H1 (cell line): Measurements from ENCODE around the gene FAM161A. TPM values are rescaled to one million over a fixed set of nuclear protein-coding genes. Genes with fewer than 3 reads are reported as not detected.

Experiments
- CTCF ChIA-PET: fragments of 300-600 bp; sonication (Branson Sonifier 250); formaldehyde crosslinking; loops from one replicate; lab custom pipeline; 2021; ENCODE audit not compliant: partially characterized antibody; lab: Charles Lee
- POLR2A ChIA-PET: fragments of 300-600 bp; sonication (Branson Sonifier 250); formaldehyde crosslinking; loops from one replicate; lab custom pipeline; 2021; ENCODE audit warnings: inconsistent platforms; ENCODE audit not compliant: partially characterized antibody; lab: Charles Lee
- DNase-seq, 2 experiments: peaks; one replicate each; pipeline versions ENCODE4 v3.0.0 to v3.0.0-alpha.2; 2010 to 2022; ENCODE audit warnings: low spot score in 2 of 2, low read depth in 1 of 2, mixed read lengths in 1 of 2
- FAIRE-seq: peaks from 2 replicates; lab custom pipeline; 2011; peaks lifted over from hg19 to GRCh38; lab: Jason Lieb, UNC
- H2AFZ ChIP-seq: 2 replicates; pipeline ENCODE4 v1.8.1; 2012; ENCODE audit warnings: low read length, inconsistent platforms
- H2AK5ac ChIP-seq: 2 replicates; pipeline ENCODE4 v1.6.1; 2013; ENCODE audit warnings: low read depth, low read length
- H2BK120ac ChIP-seq: replicated peaks from 2 replicates; pipeline ENCODE3; 2013; ENCODE audit warnings: low read depth, low read length, inconsistent platforms
- H2BK12ac ChIP-seq: 2 replicates; pipeline ENCODE4 v1.6.1; 2013; ENCODE audit warnings: low read depth, low read length
- H2BK15ac ChIP-seq: 2 replicates; pipeline ENCODE4 v1.6.1; 2013; ENCODE audit warnings: low read length
- H2BK20ac ChIP-seq: 2 replicates; pipeline ENCODE4 v1.6.1; 2013; ENCODE audit warnings: low read length
- H2BK5ac ChIP-seq: 2 replicates; pipeline ENCODE4 v1.6.1; 2013; ENCODE audit warnings: low read depth, low read length
- H3K14ac ChIP-seq: 2 replicates; pipeline ENCODE4 v1.6.1; 2013; ENCODE audit warnings: inconsistent platforms; ENCODE audit not compliant: insufficient read length
- H3K18ac ChIP-seq: 2 replicates; pipeline ENCODE4 v1.6.1; 2013; ENCODE audit warnings: low read length; ENCODE audit errors: extremely low read depth
- H3K23ac ChIP-seq: 2 replicates; pipeline ENCODE4 v1.6.1; 2013; ENCODE audit warnings: inconsistent platforms; ENCODE audit not compliant: insufficient read length
- H3K23me2 ChIP-seq: 2 replicates; pipeline ENCODE4 v1.6.1; 2013; ENCODE audit warnings: low read depth, low read length
- H3K27ac ChIP-seq: 2 replicates; pipeline ENCODE4 v1.6.1; 2011; ENCODE audit warnings: low read depth, low read length, inconsistent platforms
- H3K27me3 ChIP-seq, 4 experiments: replicated peaks in 1 of 4; 1 replicate in 1 of 4; 2 replicates in 3 of 4; pipeline versions ENCODE4 v1.6.1 to v1.8.1; 2011 to 2013; ENCODE audit warnings: low read length in 3 of 4, mild to moderate bottlenecking in 3 of 4, inconsistent platforms in 2 of 4, mixed read lengths in 2 of 4, moderate library complexity in 1 of 4; ENCODE audit not compliant: control insufficient read depth in 3 of 4, insufficient read depth in 3 of 4; ENCODE audit errors: extremely low read depth in 1 of 4
- H3K36me3 ChIP-seq, 4 experiments: 2 replicates each; pipeline versions ENCODE4 v1.6.1 to v1.8.1; 2011 to 2013; ENCODE audit warnings: mild to moderate bottlenecking in 4 of 4, low read length in 3 of 4, moderate library complexity in 2 of 4, control low read depth in 1 of 4, inconsistent platforms in 1 of 4; ENCODE audit not compliant: insufficient read depth in 4 of 4, control insufficient read depth in 2 of 4
- H3K4ac ChIP-seq: replicated peaks from 2 replicates; pipeline ENCODE3; 2013; ENCODE audit warnings: low read length, low read depth, mixed read lengths, inconsistent platforms; ENCODE audit not compliant: insufficient read length
- H3K4me1 ChIP-seq, 4 experiments: replicated peaks in 1 of 4; 1 replicate in 1 of 4; 2 replicates in 3 of 4; pipeline versions ENCODE4 v1.6.1 to v1.8.1; 2011 to 2013; ENCODE audit warnings: low read length in 3 of 4, inconsistent platforms in 2 of 4, mixed read lengths in 1 of 4; ENCODE audit not compliant: insufficient read depth in 4 of 4, control insufficient read depth in 3 of 4
- H3K4me2 ChIP-seq, 2 experiments: 2 replicates each; pipeline versions ENCODE4 v1.6.1 to v1.8.1; 2011 to 2013; ENCODE audit warnings: low read depth in 2 of 2, low read length in 2 of 2, control low read depth in 1 of 2, inconsistent platforms in 1 of 2, mild to moderate bottlenecking in 1 of 2; ENCODE audit not compliant: insufficient read depth in 1 of 2
- H3K4me3 ChIP-seq, 4 experiments: fragments of 200-600, 300-600 bp in 1 of 4; sonication (generic), shearing (Covaris generic), sonication (Bioruptor Twin) in 1 of 4; 2 replicates each; pipeline versions ENCODE4 v1.5.1 to v1.8.1; 2011 to 2016; ENCODE audit warnings: low read length in 4 of 4, low read depth in 3 of 4, control low read depth in 2 of 4, inconsistent platforms in 2 of 4, mild to moderate bottlenecking in 2 of 4, mixed read lengths in 1 of 4, moderate library complexity in 1 of 4; ENCODE audit not compliant: insufficient read depth in 2 of 4; ENCODE audit errors: extremely low read depth in 1 of 4
- H3K56ac ChIP-seq: replicated peaks from 2 replicates; pipeline ENCODE3; 2013; ENCODE audit warnings: low read depth, mild to moderate bottlenecking, mixed read lengths, low read length, inconsistent platforms; ENCODE audit not compliant: insufficient read length
- H3K79me1 ChIP-seq: 2 replicates; pipeline ENCODE4 v1.6.1; 2013; ENCODE audit warnings: low read depth, low read length, control low read depth
- H3K79me2 ChIP-seq, 2 experiments: 2 replicates each; pipeline versions ENCODE4 v1.6.1 to v1.8.1; 2012 to 2013; ENCODE audit warnings: low read length in 2 of 2, mild to moderate bottlenecking in 2 of 2, inconsistent platforms in 1 of 2; ENCODE audit not compliant: insufficient read depth in 2 of 2, control insufficient read depth in 1 of 2
- H3K9ac ChIP-seq, 4 experiments: replicated peaks in 1 of 4; 1 replicate in 1 of 4; 2 replicates in 3 of 4; pipeline versions ENCODE4 v1.6.1 to v1.8.1; 2011 to 2013; ENCODE audit warnings: low read depth in 3 of 4, low read length in 3 of 4, control low read depth in 2 of 4, mild to moderate bottlenecking in 2 of 4, moderate library complexity in 2 of 4, inconsistent platforms in 1 of 4; ENCODE audit errors: extremely low read depth in 1 of 4
- H3K9me3 ChIP-seq, 2 experiments: 2 replicates each; pipeline versions ENCODE4 v1.6.1 to v1.8.1; 2012 to 2013; ENCODE audit warnings: mild to moderate bottlenecking in 2 of 2, moderate library complexity in 2 of 2, control low read depth in 1 of 2, inconsistent platforms in 1 of 2, low read depth in 1 of 2, low read length in 1 of 2, mixed read lengths in 1 of 2; ENCODE audit not compliant: insufficient read depth in 2 of 2
- H4K20me1 ChIP-seq, 2 experiments: replicated peaks in 1 of 2; 2 replicates each; pipeline versions ENCODE3 to v1.8.1; 2011 to 2013; ENCODE audit warnings: inconsistent platforms in 2 of 2, low read length in 2 of 2, mild to moderate bottlenecking in 1 of 2; ENCODE audit not compliant: insufficient read depth in 2 of 2, control insufficient read depth in 1 of 2
- H4K5ac ChIP-seq: 2 replicates; pipeline ENCODE4 v1.6.1; 2013; ENCODE audit warnings: low read length, low read depth, mixed read lengths, inconsistent platforms; ENCODE audit not compliant: insufficient read length
- H4K8ac ChIP-seq: 2 replicates; pipeline ENCODE4 v1.8.0; 2013; ENCODE audit warnings: mild to moderate bottlenecking, moderate library complexity, low read length, inconsistent platforms; ENCODE audit not compliant: insufficient read depth; ENCODE audit errors: extremely low read depth
- H4K91ac ChIP-seq: replicated peaks from 2 replicates; pipeline ENCODE3; 2013; ENCODE audit warnings: low read length, mixed read lengths, inconsistent platforms; ENCODE audit not compliant: insufficient read length
- ASH2L ChIP-seq: fragments of 200-600, 300-600 bp; sonication (generic); IDR thresholded peaks from one replicate; pipeline ENCODE4 v1.7.1; 2017; ENCODE audit warnings: low read length
- BCL11A ChIP-seq, 2 experiments: IDR thresholded peaks; one replicate each; pipeline ENCODE4 v1.6.1; 2011; ENCODE audit warnings: low read depth in 2 of 2, low read length in 2 of 2, mild to moderate bottlenecking in 2 of 2
- CREB1 ChIP-seq: IDR thresholded peaks from 2 replicates; pipeline ENCODE4 v1.6.1; 2012; ENCODE audit warnings: inconsistent platforms
- FOSL1 ChIP-seq: IDR thresholded peaks from 2 replicates; pipeline ENCODE4 v1.6.1; 2011; ENCODE audit warnings: mild to moderate bottlenecking, low read depth, low read length, moderate library complexity; ENCODE audit not compliant: insufficient read depth
- GABPA ChIP-seq: IDR thresholded peaks from 2 replicates; pipeline ENCODE4 v1.6.1; 2011; ENCODE audit warnings: mild to moderate bottlenecking, low read length, moderate library complexity, borderline replicate concordance; ENCODE audit not compliant: insufficient read depth
- MAFK ChIP-seq: IDR thresholded peaks from 2 replicates; pipeline ENCODE4 v1.6.1; 2012; ENCODE audit warnings: low read depth, mild to moderate bottlenecking, improper control_type of control experiment, low read length
- POU5F1 ChIP-seq: IDR thresholded peaks from 2 replicates; pipeline ENCODE4 v1.6.1; 2011; ENCODE audit warnings: low read depth, mild to moderate bottlenecking, low read length, moderate library complexity
- RBBP5 ChIP-seq: IDR thresholded peaks from 2 replicates; pipeline ENCODE4 v1.7.1; 2012; ENCODE audit warnings: low read depth, mild to moderate bottlenecking, inconsistent platforms, low read length, moderate library complexity, borderline replicate concordance
- RNF2 ChIP-seq: fragments of 200-900, 300-1000 bp; sonication (generic); IDR thresholded peaks from 2 replicates; pipeline ENCODE4 v1.7.1; 2016; ENCODE audit warnings: borderline replicate concordance, low read depth, mild to moderate bottlenecking, antibody characterized with exemption, low read length; ENCODE audit not compliant: poor library complexity, severe bottlenecking; ENCODE audit errors: missing control alignments
- SIRT6 ChIP-seq: IDR thresholded peaks from one replicate; pipeline ENCODE4 v1.7.1; 2012; ENCODE audit warnings: low read length, inconsistent platforms
- SRF ChIP-seq: IDR thresholded peaks from 2 replicates; pipeline ENCODE4 v1.6.1; 2011; ENCODE audit warnings: mild to moderate bottlenecking, low read depth, low read length, moderate library complexity
- TAF7 ChIP-seq: optimal IDR thresholded peaks from 2 replicates; pipeline ENCODE3; 2011; ENCODE audit warnings: low read depth, mild to moderate bottlenecking, inconsistent platforms, low read length, moderate library complexity, borderline replicate concordance
- YY1 ChIP-seq: IDR thresholded peaks from 2 replicates; pipeline ENCODE4 v1.6.1; 2011; ENCODE audit warnings: low read depth, mild to moderate bottlenecking, low read length
- WGBS, 2 experiments: shearing (Covaris generic) in 1 of 2; methylation state at CpG; one replicate each; pipeline versions ENCODE4 v1.1.6 to v1.1.7; 2013 to 2015; ENCODE audit warnings: low lambda C conversion rate in 2 of 2, mixed read lengths in 2 of 2, inconsistent platforms in 1 of 2, low coverage in 1 of 2, missing lambda C conversion rate in 1 of 2; ENCODE audit not compliant: insufficient replicate concordance in 2 of 2, insufficient coverage in 1 of 2, insufficient read length in 1 of 2; ENCODE audit errors: extremely low coverage in 1 of 2, missing lambda C conversion rate in 1 of 2; 5-methylcytosine and 5-hydroxymethylcytosine counted together
- polyA plus RNA-seq, 7 experiments: library from polyadenylated mRNA; depleted of rRNA in 3 of 7; stranded (reverse) in 5 of 7; unstranded in 2 of 7; fragments of >200 nt in 5 of 7; fragments of 200-250 nt in 2 of 7; gene quantifications; 1 replicate in 5 of 7; 2 replicates in 1 of 7; 4 replicates in 1 of 7; pipeline versions ENCODE4 v1.2.1 to v1.2.3, GENCODE V29; 2011 to 2013; ENCODE audit warnings: missing spikeins in 2 of 7, mixed read lengths in 2 of 7
- total RNA-seq: library from RNA; stranded (reverse); fragmentation: NEBNext Ultra II Directional; extraction: Animal tissue kit (Norgen Biotek cat#: 25700); gene quantifications from 2 replicates; pipeline ENCODE4 v1.2.1, GENCODE V29; 2021
- TF ChIP-seq, protein P1 (sequence below): IDR thresholded peaks from 2 replicates; pipeline ENCODE4 v1.6.1; 2011; ENCODE audit warnings: low read length, improper control_type of control experiment

Gene FAM161A
- total and polyA plus RNA-seq, 2 of the 8 experiments (the other 6 are each of a cell fraction or from before 2014, with no cell fraction given), result 1.6 to 9.7 TPM

DNA sequence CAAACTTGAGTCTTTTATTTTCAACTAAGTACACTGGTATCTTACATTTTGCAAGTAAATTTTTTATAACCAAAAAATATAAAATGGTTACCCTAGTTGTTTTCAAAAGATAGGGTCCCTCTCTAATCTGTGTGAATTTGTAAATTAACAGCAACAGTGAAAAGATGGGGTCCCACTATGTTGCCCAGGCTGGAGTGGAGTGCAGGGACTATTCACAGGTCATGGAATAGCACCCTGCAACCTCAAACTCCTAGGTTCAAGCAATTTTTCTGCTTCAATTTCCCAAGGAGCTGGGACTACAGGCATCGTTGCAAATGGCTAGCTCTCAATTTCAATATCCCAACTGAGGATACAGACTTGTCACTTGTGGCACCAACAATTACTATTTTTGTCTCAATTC lies 22.5 kb upstream of the FAM161A start:
- Histone ChIP-seq H3K4ac (no peak overlapping the region), H2BK20ac (no peak overlapping the region), H3K23ac (no peak overlapping the region), H2BK5ac (no peak overlapping the region), H3K36me3 (peaks cover 35 to 99% (median 76%) of the 10 kb centered on the region in 4 experiments), H2BK15ac (no peak overlapping the region), H3K27me3 (no peaks in the 10 kb centered on the region), H3K23me2 (no peaks in the 10 kb centered on the region), H2BK12ac (no peak overlapping the region), H3K79me2 (0 out of 4 replicates have a peak, but pooled peaks cover 0 to 3% of the 10 kb centered on the region in 2 experiments), H3K4me3 (no peak overlapping the region), H3K14ac (no peak overlapping the region), H2AK5ac (no peak overlapping the region), H3K27ac (no peak overlapping the region), H3K18ac (no peak overlapping the region), H3K9ac (no peak overlapping the region), H4K5ac (no peak overlapping the region), H3K4me2 (no peak overlapping the region), H4K91ac (no peak overlapping the region), H3K56ac (no peak overlapping the region), H4K8ac (no peak overlapping the region), H2BK120ac (no peak overlapping the region), H3K79me1 (no peaks in the 10 kb centered on the region), H4K20me1 (peaks cover 0 to 6% of the 10 kb centered on the region in 2 experiments), H3K9me3 (no peaks in the 10 kb centered on the region), H2AFZ (no peak overlapping the region), H3K4me1 (no peaks in the 10 kb centered on the region)
- 94% methylated on average over 1 of the region's 1 CpG; no CpG with 5 or more reads in 1 of the 2 experiments for WGBS, 2 experiments
- no peak for FAIRE-seq
- ChIA-PET CTCF (no interaction called here), POLR2A (interaction anchor here (0.6 to 1.4 kb wide), 2 partner anchors 10 to 13 kb away, joined by 5 to 6 read pairs; no protein-coding TSS in a partner anchor)
- DNase-seq, result no peak
- TF ChIP-seq GABPA, result no peak
- no peak for TF ChIP-seq SRF
- no peak for TF ChIP-seq ASH2L
- TF ChIP-seq TAF7, result no peak
- no peak for TF ChIP-seq POU5F1
- TF ChIP-seq, protein P1, sequence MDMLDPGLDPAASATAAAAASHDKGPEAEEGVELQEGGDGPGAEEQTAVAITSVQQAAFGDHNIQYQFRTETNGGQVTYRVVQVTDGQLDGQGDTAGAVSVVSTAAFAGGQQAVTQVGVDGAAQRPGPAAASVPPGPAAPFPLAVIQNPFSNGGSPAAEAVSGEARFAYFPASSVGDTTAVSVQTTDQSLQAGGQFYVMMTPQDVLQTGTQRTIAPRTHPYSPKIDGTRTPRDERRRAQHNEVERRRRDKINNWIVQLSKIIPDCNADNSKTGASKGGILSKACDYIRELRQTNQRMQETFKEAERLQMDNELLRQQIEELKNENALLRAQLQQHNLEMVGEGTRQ, result no peak
- TF ChIP-seq RNF2, result no peak
- TF ChIP-seq SIRT6, result no peak
- no peak for TF ChIP-seq BCL11A (IDR thresholded peaks at IDR 0.05; ENCODE audit: low read depth in 2 of 2, low read length in 2 of 2)
- no peak for TF ChIP-seq YY1
- no peak for TF ChIP-seq MAFK
- TF ChIP-seq RBBP5, result no peak
- no peak for TF ChIP-seq FOSL1
- no peak for TF ChIP-seq CREB1
